T-cell (primary cell): ENCODE results near the gene SOX18. TPM values are rescaled to one million over a fixed set of nuclear protein-coding genes. Genes with fewer than 3 reads are reported as not detected.

ENCODE experiments used
- ATAC-seq, 4 experiments: fragments of 200-7000 bp in 3 of 4; fragments of 150-1000 bp in 1 of 4; cut with Tn5 transposase; replicated peaks in 1 of 4; 1 replicate in 3 of 4; 2 replicates in 1 of 4; pipeline ENCODE4 v1.10.0; 2021; ENCODE audit warnings: moderate library complexity in 3 of 4, mild to moderate bottlenecking in 2 of 4, moderate number of reproducible peaks in 1 of 4
- CTCF ChIA-PET, 2 donors: fragments of 300-600 bp; sonication (Branson Sonifier 250); formaldehyde crosslinking; loops; one replicate each; lab custom pipeline; 2022; ENCODE audit warnings: antibody characterized with exemption in 2 of 2; lab: Charles Lee
- POLR2A ChIA-PET, 2 donors: fragments of 300-600 bp; sonication (Branson Sonifier 250); formaldehyde crosslinking; loops; one replicate each; lab custom pipeline; 2022; ENCODE audit warnings: antibody characterized with exemption in 2 of 2; lab: Charles Lee
- DNase-seq, 35 experiments: peaks; one replicate each; pipeline versions ENCODE4 v3.0.0 to v3.0.0-alpha.2; 2013 to 2023
- H3K27ac ChIP-seq: one replicate; pipeline ENCODE4 v1.5.1; 2013; ENCODE audit warnings: low read length
- H3K27me3 ChIP-seq, 2 experiments: replicated peaks in 1 of 2; 1 replicate in 1 of 2; 2 replicates in 1 of 2; pipeline versions ENCODE4 v1.6.1 to v1.7.0; 2013; ENCODE audit warnings: low read length in 1 of 2, mixed read lengths in 1 of 2; ENCODE audit not compliant: control insufficient read depth in 2 of 2, insufficient read depth in 2 of 2; ENCODE audit errors: extremely low read depth in 1 of 2
- H3K36me3 ChIP-seq, 2 donors: 1 replicate in 1 of 2; 2 replicates in 1 of 2; pipeline versions ENCODE4 v1.6.1 to v1.7.0; 2013; ENCODE audit warnings: low read length in 1 of 2; ENCODE audit not compliant: control insufficient read depth in 2 of 2, insufficient read depth in 1 of 2; ENCODE audit errors: extremely low read depth in 1 of 2
- H3K4me1 ChIP-seq, 2 experiments: 1 replicate in 1 of 2; 2 replicates in 1 of 2; pipeline versions ENCODE4 v1.6.1 to v1.7.0; 2013; ENCODE audit warnings: low read length in 2 of 2, mixed read lengths in 1 of 2; ENCODE audit not compliant: insufficient read depth in 2 of 2, control insufficient read depth in 1 of 2; ENCODE audit errors: extremely low read depth in 1 of 2
- H3K4me3 ChIP-seq, 2 donors: 1 replicate in 1 of 2; 2 replicates in 1 of 2; pipeline versions ENCODE4 v1.5.1 to v1.7.0; 2013; ENCODE audit warnings: mild to moderate bottlenecking in 2 of 2, low read length in 1 of 2, moderate library complexity in 1 of 2; ENCODE audit not compliant: control insufficient read depth in 1 of 2; ENCODE audit errors: extremely low read depth in 1 of 2
- H3K9me3 ChIP-seq: 2 replicates; pipeline ENCODE4 v1.7.0; 2013
- H3K27ac Mint-ChIP-seq, 2 donors: one replicate each; pipeline ENCODE4 v1.8.0; 2020 to 2021; ENCODE audit warnings: mild to moderate bottlenecking in 2 of 2, mixed read lengths in 2 of 2
- H3K27me3 Mint-ChIP-seq, 2 donors: one replicate each; pipeline ENCODE4 v1.8.0; 2021 to 2022; ENCODE audit warnings: mixed read lengths in 2 of 2
- H3K36me3 Mint-ChIP-seq: one replicate; pipeline ENCODE4 v1.8.0; 2021; ENCODE audit warnings: mixed read lengths
- H3K4me1 Mint-ChIP-seq, 3 donors: one replicate each; pipeline ENCODE4 v1.8.0; 2020 to 2022; ENCODE audit warnings: mixed read lengths in 3 of 3, mild to moderate bottlenecking in 1 of 3
- H3K4me3 Mint-ChIP-seq, 3 donors: one replicate each; pipeline ENCODE4 v1.8.0; 2020 to 2022; ENCODE audit warnings: mild to moderate bottlenecking in 3 of 3, mixed read lengths in 3 of 3, moderate library complexity in 3 of 3
- H3K9me3 Mint-ChIP-seq, 3 donors: one replicate each; pipeline ENCODE4 v1.8.0; 2020 to 2022; ENCODE audit warnings: mixed read lengths in 3 of 3
- WGBS: methylation state at CpG from one replicate; pipeline ENCODE4 v1.1.5; 2013; ENCODE audit warnings: missing lambda C conversion rate; ENCODE audit not compliant: insufficient coverage; 5-methylcytosine and 5-hydroxymethylcytosine counted together
- total RNA-seq, 35 experiments: library from RNA in 6 of 35; stranded (reverse) in 6 of 35; fragments of 120-200 nt in 1 of 35; gene quantifications; one replicate each; pipeline versions ENCODE4 v1.2.1 to v1.2.4 and lab custom pipeline; 2013 to 2026

SOX18 gene
- total RNA-seq, 5 donors from 2014 or later (not counting 1 experiment from before 2014, with no cell fraction given), result 0.35 to 0.56 (median 0.44) TPM; not detected in 2

GRCh38 chr20:64039293-64040160 is 9.9 kb downstream of the SOX18 start:
- H3K4me3 Mint-ChIP-seq, result peak overlapping the region; percentile 66 to 79 (median 78)
- peaks cover 53 to 69% (median 58%) of the 10 kb centered on the region in 3 donors for H3K4me1 Mint-ChIP-seq
- H3K4me1 ChIP-seq, result peaks cover 18 to 77% of the 10 kb centered on the region in 2 experiments
- H3K27me3 Mint-ChIP-seq, result no peaks in the 10 kb centered on the region
- H3K36me3 Mint-ChIP-seq, result no peaks in the 10 kb centered on the region
- H3K9me3 ChIP-seq, result no peaks in the 10 kb centered on the region
- no peak overlapping the region for H3K27ac ChIP-seq
- H3K27ac Mint-ChIP-seq, result peak overlapping the region; percentile 80 to 87
- peak overlapping the region; percentile 35 to 53 for H3K4me3 ChIP-seq
- CTCF ChIA-PET, result interaction anchor here in 1 of 2 donors (0.6 to 1.7 kb wide), 4 partner anchors 15 to 60 kb away, joined by 3 to 8 read pairs (median 4); partner anchors contain the start of genes LKAAEAR1 and SAMD10
- peaks cover 0 to 6% of the 10 kb centered on the region in 2 donors for H3K36me3 ChIP-seq
- POLR2A ChIA-PET, result interaction anchor here in 1 of 2 donors (0.5 kb wide), 1 partner anchor 37 kb away, joined by 7 read pairs; no protein-coding TSS in a partner anchor
- DNase-seq (no peak), ATAC-seq (no peak)
- 19% methylated on average over 10 of the region's 17 CpGs for WGBS
- no peaks in the 10 kb centered on the region for H3K9me3 Mint-ChIP-seq
- peaks cover 0 to 28% of the 10 kb centered on the region in 2 experiments for H3K27me3 ChIP-seq

- H3K4me1 ChIP-seq, result peaks cover 18 to 85% of the 10 kb centered on the region in 2 experiments
- ATAC-seq, result peak; percentile 69 to 85 (median 78)
- Mint-ChIP-seq H3K9me3 (no peaks in the 10 kb centered on the region), H3K4me1 (peaks cover 53 to 71% (median 62%) of the 10 kb centered on the region in 3 donors), H3K36me3 (peaks cover 2% of the 10 kb centered on the region), H3K27ac (peak overlapping the region in 1 of 2 donors; percentile 71), H3K27me3 (no peaks in the 10 kb centered on the region), H3K4me3 (peak overlapping the region; percentile 50 to 79 (median 78))
- CTCF ChIA-PET, result interaction anchor here (0.6 to 1.7 kb wide), 6 partner anchors 16 to 500 kb away, joined by 3 to 8 read pairs (median 4); partner anchors contain the start of genes LKAAEAR1 (in 1 of the 2) and SAMD10 (in 1 of the 2)
- peak; percentile 41 to 85 (median 68) for DNase-seq
- POLR2A ChIA-PET, result interaction anchor here in 1 of 2 donors (0.5 kb wide), 1 partner anchor 374 kb away, joined by 3 read pairs; no protein-coding TSS in a partner anchor
- H3K27me3 ChIP-seq, result peaks cover 0 to 28% of the 10 kb centered on the region in 2 experiments
- H3K9me3 ChIP-seq, result no peaks in the 10 kb centered on the region
- H3K27ac ChIP-seq, result no peak overlapping the region
- H3K36me3 ChIP-seq, result peaks cover 0 to 6% of the 10 kb centered on the region in 2 donors
- WGBS, result under 1% methylated on average over 91 of the region's 91 CpGs
- peak overlapping the region; percentile 50 to 53 for H3K4me3 ChIP-seq
These were observed 10.7 kb downstream of the SOX18 start for GRCh38 chr20:64038565-64039292.

GRCh38 chr20:64038224-64038564 is 11.2 kb downstream of the SOX18 start:
- WGBS, result 4% methylated on average over 26 of the region's 30 CpGs
- Histone ChIP-seq H3K4me1 (peaks cover 18 to 87% of the 10 kb centered on the region in 2 experiments), H3K4me3 (peak overlapping the region; percentile 3 to 50), H3K27ac (no peak overlapping the region), H3K9me3 (no peaks in the 10 kb centered on the region), H3K27me3 (peaks cover 0 to 28% of the 10 kb centered on the region in 2 experiments), H3K36me3 (peaks cover 2 to 6% of the 10 kb centered on the region in 2 donors)
- Mint-ChIP-seq H3K4me3 (peak overlapping the region; percentile 60 to 79 (median 74)), H3K9me3 (no peaks in the 10 kb centered on the region), H3K27ac (no peak overlapping the region), H3K4me1 (peaks cover 54 to 71% (median 60%) of the 10 kb centered on the region in 3 donors), H3K27me3 (no peaks in the 10 kb centered on the region), H3K36me3 (peaks cover 6% of the 10 kb centered on the region)
- ChIA-PET POLR2A (interaction anchor here in 1 of 2 donors (0.5 kb wide), 1 partner anchor 373 kb away, joined by 3 read pairs; no protein-coding TSS in a partner anchor), CTCF (interaction anchor here (0.6 to 1.7 kb wide), 3 partner anchors 58 to 500 kb away, joined by 3 to 8 read pairs (median 6); partner anchors contain the start of gene SAMD10 (in 1 of the 2))
- ATAC-seq (peak; percentile 17 to 34 (median 26)), DNase-seq (peak in 1 of 35 experiments; percentile 37)

- 26% methylated on average over 26 of the region's 36 CpGs for WGBS
- ATAC-seq, result peak in 1 of 4 experiments; percentile 18
- Histone ChIP-seq H3K27ac (no peak overlapping the region), H3K4me1 (peaks cover 18 to 87% of the 10 kb centered on the region in 2 experiments), H3K36me3 (peaks cover 6 to 7% of the 10 kb centered on the region in 2 donors), H3K27me3 (peaks cover 0 to 28% of the 10 kb centered on the region in 2 experiments), H3K4me3 (peak overlapping the region in 1 of 2 donors; percentile 3), H3K9me3 (no peaks in the 10 kb centered on the region)
- no peaks in the 10 kb centered on the region for H3K27me3 Mint-ChIP-seq
- H3K27ac Mint-ChIP-seq, result peak overlapping the region; percentile 73 to 79
- H3K36me3 Mint-ChIP-seq, result peaks cover 6% of the 10 kb centered on the region
- ChIA-PET CTCF (interaction anchor here in 1 of 2 donors (0.5 to 0.6 kb wide), 2 partner anchors 398 to 499 kb away, joined by 4 to 6 read pairs; no protein-coding TSS in a partner anchor), POLR2A (interaction anchor here in 1 of 2 donors (0.5 kb wide), 1 partner anchor 373 kb away, joined by 3 read pairs; no protein-coding TSS in a partner anchor)
- H3K4me3 Mint-ChIP-seq, result peak overlapping the region; percentile 68 to 79 (median 74)
- peaks cover 54 to 71% (median 60%) of the 10 kb centered on the region in 3 donors for H3K4me1 Mint-ChIP-seq
- no peaks in the 10 kb centered on the region for H3K9me3 Mint-ChIP-seq
- DNase-seq, result peak in 2 of 35 experiments; percentile 23 to 29
These were observed 11.8 kb downstream of the SOX18 start for GRCh38 chr20:64037498-64038213.

GRCh38 chr20:64037199-64037497 is 12.3 kb downstream of the SOX18 start:
- Mint-ChIP-seq H3K4me1 (peaks cover 54 to 73% (median 59%) of the 10 kb centered on the region in 3 donors), H3K4me3 (peak overlapping the region; percentile 43 to 79 (median 68)), H3K27me3 (no peaks in the 10 kb centered on the region), H3K27ac (peak overlapping the region in 1 of 2 donors; percentile 87), H3K9me3 (no peaks in the 10 kb centered on the region), H3K36me3 (peaks cover 6% of the 10 kb centered on the region)
- no CpG with 5 or more reads among the region's 3 CpGs for WGBS
- ChIA-PET POLR2A (no interaction called here), CTCF (interaction anchor here (0.5 to 0.6 kb wide), 2 partner anchors 398 to 499 kb away, joined by 4 to 5 read pairs; no protein-coding TSS in a partner anchor)
- Histone ChIP-seq H3K27ac (no peak overlapping the region), H3K4me3 (no peak overlapping the region), H3K9me3 (no peaks in the 10 kb centered on the region), H3K4me1 (peaks cover 18 to 83% of the 10 kb centered on the region in 2 experiments), H3K36me3 (peaks cover 8 to 12% of the 10 kb centered on the region in 2 donors), H3K27me3 (peaks cover 0 to 27% of the 10 kb centered on the region in 2 experiments)
- ATAC-seq (no peak), DNase-seq (no peak)
